Lower leg skin (tissue), 4 donors: Measurements from ENCODE around the gene STIM1. TPM values are rescaled to one million over a fixed set of nuclear protein-coding genes. Genes with fewer than 3 reads are reported as not detected.

Experiments used
- DNase-seq, 2 donors: peaks; one replicate each; pipeline ENCODE4 v3.0.0-alpha.2; 2019; ENCODE audit warnings: low spot score in 2 of 2
- H3K4me3 ChIP-seq: fragments of 200-600 bp; sonication (generic); 2 replicates; pipeline ENCODE4 v1.5.1; 2017; ENCODE audit warnings: mild to moderate bottlenecking, low read depth; ENCODE audit not compliant: poor library complexity, severe bottlenecking
- POLR2A ChIP-seq, 2 donors: fragments of 450-650 bp; IDR thresholded peaks; one replicate each; pipeline ENCODE4 v1.6.1; 2016 to 2017; ENCODE audit warnings: antibody characterized with exemption in 2 of 2, mild to moderate bottlenecking in 1 of 2, moderate library complexity in 1 of 2
- WGBS, 2 donors: methylation state at CpG; one replicate each; pipeline ENCODE4 v1.1.5; 2018; 5-methylcytosine and 5-hydroxymethylcytosine counted together
- intact Hi-C: fragments of 100-400 bp; cut with DNase I; formaldehyde crosslinking; loops from one replicate; pipeline ENCODE4 v1.15.0; 2023; ENCODE audit warnings: low total_unique reads
- total RNA-seq, 4 donors: library from RNA; depleted of rRNA; stranded (reverse); fragments of >200 nt; gene quantifications; one replicate each; pipeline ENCODE4 v1.1.0, GENCODE V29; 2016
- TF ChIP-seq, protein P1 (sequence below), 3 donors: fragments of 450-650 bp; IDR thresholded peaks; one replicate each; pipeline ENCODE4 v1.5.1; 2016; ENCODE audit warnings: antibody characterized with exemption in 3 of 3, mild to moderate bottlenecking in 3 of 3, moderate library complexity in 2 of 3

STIM1 gene
- total RNA-seq = 10 to 100 TPM; 43.7 to 75.9 (median 64.9) TPM

DNA sequence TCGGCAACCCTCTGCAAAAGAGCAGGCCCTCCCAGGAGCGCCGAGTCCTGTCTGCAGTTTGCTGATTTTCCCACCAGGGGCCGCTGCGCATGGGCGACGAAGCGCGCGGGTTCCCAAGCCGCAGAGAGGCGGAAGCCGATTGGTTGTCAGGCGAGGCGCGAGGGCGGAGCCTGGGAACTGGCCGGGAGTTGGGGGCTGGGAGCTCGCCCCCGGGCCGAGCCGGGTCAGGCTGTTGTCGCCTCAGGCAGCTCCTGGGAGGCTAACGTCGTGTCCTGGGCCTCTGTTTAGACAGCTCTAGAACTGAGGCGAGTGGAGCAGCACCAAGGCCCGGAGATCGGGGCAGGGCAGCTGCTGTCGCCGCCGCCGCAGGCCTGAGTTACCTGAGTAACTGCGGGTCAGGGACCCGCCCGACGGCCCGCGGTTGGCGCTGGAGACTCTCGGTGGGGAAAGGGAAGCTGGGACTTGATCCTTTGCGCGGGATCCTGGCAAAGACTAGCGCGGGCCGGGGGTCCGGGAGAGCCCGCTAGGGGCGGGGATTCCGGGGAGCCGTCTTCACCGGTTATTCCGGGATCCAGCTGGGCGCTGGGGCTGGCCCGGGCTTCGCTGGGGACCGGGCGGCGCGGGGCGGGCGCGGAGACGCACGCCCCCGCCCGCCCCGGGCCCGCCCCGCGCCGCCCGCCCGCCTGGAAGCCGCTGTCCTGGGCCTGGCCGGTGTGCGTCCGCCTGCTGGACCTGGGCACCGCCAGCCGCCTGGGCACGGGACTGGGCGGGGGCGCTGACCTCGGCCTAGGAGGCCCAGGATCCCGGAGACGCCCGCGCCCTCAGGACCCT lies at the start of gene STIM1:
Gene STIM1, plus strand, starts transcription at position 688 of the 831 bp plus-strand sequence. CDS start 607 bp downstream, outside the sequence.
- DNase-seq = peak; percentile 95 to 99
- peak within 1 kb of the TSS; percentile 79 for H3K4me3 ChIP-seq
- intact Hi-C loops = loop anchor here (5.0 kb wide), 1 partner anchor 217 kb away; no protein-coding TSS in a partner anchor
- 0 to 1% methylated on average over 41 to 43 of the region's 87 CpGs for WGBS, 2 donors
- TF ChIP-seq POLR2A (IDR thresholded peaks at IDR 0.05) = no peak
- TF ChIP-seq, protein P1, sequence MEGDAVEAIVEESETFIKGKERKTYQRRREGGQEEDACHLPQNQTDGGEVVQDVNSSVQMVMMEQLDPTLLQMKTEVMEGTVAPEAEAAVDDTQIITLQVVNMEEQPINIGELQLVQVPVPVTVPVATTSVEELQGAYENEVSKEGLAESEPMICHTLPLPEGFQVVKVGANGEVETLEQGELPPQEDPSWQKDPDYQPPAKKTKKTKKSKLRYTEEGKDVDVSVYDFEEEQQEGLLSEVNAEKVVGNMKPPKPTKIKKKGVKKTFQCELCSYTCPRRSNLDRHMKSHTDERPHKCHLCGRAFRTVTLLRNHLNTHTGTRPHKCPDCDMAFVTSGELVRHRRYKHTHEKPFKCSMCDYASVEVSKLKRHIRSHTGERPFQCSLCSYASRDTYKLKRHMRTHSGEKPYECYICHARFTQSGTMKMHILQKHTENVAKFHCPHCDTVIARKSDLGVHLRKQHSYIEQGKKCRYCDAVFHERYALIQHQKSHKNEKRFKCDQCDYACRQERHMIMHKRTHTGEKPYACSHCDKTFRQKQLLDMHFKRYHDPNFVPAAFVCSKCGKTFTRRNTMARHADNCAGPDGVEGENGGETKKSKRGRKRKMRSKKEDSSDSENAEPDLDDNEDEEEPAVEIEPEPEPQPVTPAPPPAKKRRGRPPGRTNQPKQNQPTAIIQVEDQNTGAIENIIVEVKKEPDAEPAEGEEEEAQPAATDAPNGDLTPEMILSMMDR (IDR thresholded peaks at IDR 0.05) = peak in 2 of 3 donors; percentile 94 to 95

DNA sequence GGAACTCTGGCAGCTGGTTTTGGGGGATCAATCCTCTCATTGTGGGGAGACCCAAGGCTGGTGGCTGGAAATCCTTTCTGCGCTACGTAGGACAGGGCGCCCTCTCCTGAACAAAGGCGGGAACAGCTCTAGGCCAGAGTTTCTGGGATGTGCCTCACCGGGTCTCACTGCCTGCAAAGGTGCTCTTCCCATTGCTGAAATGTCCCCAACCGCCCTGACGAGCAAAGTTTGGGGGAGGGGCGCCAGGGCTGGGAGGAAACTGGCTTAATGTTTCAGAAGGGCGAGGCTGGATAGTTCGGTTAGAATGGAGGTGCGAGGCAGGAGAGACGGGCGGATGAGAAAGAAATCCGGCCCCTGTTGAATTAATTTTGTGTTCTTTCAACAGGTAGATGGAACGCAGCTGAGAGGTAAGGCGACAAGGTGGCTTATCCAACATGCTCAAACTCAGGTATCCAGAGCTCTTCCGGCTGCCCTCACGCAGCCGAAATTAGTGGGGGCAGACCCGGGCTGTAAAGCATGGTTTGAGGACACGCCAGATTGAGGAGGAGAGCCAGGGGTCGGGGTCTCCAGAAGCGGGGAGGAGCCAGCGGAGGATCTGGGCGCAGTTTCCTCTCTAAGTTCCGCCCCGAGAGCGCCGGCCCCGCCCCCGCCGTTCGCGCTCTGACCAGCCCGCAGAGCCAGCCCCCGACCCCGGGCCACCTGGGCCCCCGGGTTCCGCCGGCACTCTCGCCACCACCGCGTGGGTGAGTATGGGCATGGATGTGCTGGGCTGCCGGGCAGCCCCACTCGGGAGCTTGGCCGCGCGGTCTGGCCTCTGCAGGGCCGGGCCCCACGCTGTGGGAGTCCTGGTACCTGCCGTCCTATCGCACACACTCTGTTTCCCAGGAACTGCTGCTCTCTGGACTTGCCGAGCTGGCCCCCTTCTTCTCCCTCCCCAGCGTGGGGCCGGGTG lies 47.3 kb upstream of the STIM1 start, which contains the start of gene PGAP2:
Gene PGAP2, plus strand, starts transcription at position 652 of the 952 bp plus-strand sequence. CDS start 2,700 bp downstream, outside the sequence.
- peak within 1 kb of the TSS; percentile 55 for H3K4me3 ChIP-seq
- intact Hi-C loops = no loop called here
- peak; percentile 46 to 92 for DNase-seq
- TF ChIP-seq, protein P1 (IDR thresholded peaks at IDR 0.05) = no peak
- TF ChIP-seq POLR2A (IDR thresholded peaks at IDR 0.05) = no peak
- WGBS, 2 donors = 0 to 4% methylated on average over 34 to 50 of the region's 55 CpGs

DNA sequence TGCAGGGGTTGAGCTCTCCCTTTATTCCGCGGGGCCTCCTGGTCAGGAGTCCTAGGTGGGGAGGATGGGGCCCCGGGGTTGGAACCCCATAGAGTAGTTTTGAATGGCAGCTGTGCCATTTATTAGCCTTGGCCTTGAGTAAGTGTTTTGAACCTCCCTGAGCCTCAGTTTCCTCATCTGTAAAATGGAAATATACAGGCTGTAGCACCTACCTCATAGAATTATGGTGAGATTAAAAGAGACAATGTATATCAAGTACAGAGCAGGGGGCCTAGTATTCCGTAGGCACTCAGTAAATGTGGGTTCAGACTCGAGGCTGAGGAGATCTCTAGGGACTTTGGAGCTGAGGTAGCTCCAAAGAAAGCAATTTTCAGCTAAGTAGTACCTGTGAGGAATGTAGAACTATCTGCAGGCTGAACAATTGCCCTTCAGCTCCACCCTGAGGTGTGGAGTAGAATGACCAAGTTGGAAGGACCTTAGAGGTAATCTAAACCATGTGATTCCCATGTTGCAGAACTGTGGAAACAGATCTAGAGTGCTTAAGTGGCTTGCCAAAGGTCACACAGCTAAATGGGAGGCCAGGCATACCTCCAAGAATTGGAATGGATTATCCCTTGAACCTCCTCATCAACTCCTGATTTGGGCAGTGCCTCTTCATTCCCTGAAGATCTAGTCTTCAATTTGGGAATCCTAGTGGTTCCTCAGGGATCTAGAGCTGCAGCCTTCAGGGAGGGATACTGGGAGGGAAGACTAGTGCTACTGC lies 46.4 kb upstream of the STIM1 start:
- intact Hi-C loops = no loop called here
- peak overlapping the region; percentile 55 for H3K4me3 ChIP-seq
- DNase-seq = no peak
- WGBS, 2 donors = 26 to 33% methylated on average over 5 of the region's 5 CpGs
- TF ChIP-seq POLR2A (IDR thresholded peaks at IDR 0.05) = no peak

DNA sequence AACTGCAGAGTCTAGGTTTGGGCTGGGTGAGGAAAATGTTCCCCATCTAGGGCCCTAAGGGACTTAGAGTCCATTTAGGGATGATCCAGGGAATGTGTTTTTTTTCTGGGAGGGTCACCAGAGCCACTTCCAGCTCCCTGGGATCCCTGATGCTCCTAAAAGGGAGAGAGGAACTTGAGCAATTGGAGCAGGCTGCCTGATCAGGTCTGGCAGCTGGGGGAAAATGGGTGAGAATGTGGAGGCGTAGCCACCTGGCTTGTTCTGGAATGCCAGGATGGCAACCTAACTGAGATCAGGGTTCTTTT lies 45.9 kb upstream of the STIM1 start:
- intact Hi-C loops = no loop called here
- DNase-seq = no peak
- H3K4me3 ChIP-seq = no peak overlapping the region
- no peak for TF ChIP-seq POLR2A (IDR thresholded peaks at IDR 0.05)
- TF ChIP-seq, protein P1 (IDR thresholded peaks at IDR 0.05) = no peak
- WGBS, 2 donors = 47 to 75% methylated on average over 1 of the region's 1 CpG

DNA sequence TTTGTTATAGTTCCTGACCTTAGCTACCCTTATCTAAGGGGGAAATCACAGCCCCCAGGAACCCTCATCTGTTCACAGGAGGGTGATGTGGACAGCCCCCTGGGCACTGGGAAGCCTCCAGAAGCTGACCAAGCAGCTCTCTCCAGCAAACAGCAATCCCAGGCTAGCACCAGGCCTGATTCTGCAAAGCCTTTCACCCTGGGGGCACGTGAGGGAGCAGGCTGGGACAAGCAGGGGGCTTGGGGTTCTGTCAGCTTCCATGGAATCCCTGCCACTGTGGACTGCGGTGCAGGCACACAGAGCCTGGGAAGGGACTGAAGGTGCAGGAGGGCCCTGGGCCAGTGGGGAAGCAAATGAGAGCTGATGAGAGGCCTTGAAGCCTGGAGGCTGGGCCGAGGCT lies 45.0 kb upstream of the STIM1 start:
- no peak overlapping the region for H3K4me3 ChIP-seq
- TF ChIP-seq, protein P1 (IDR thresholded peaks at IDR 0.05) = no peak
- no peak for TF ChIP-seq POLR2A (IDR thresholded peaks at IDR 0.05)
- no peak for DNase-seq
- 61 to 63% methylated on average over 2 to 3 of the region's 3 CpGs for WGBS, 2 donors
- intact Hi-C loops = no loop called here
